ENCODE measurements around the gene IRF2BP1.

Gene IRF2BP1

GRCh38 chr19:45842198-45842597, 43.7 kb downstream of the IRF2BP1 start:
- no peak overlapping the region for H3K27ac ChIP-seq (ENCODE audit: low read length)
- no peaks in the 10 kb centered on the region for H3K9me3 ChIP-seq (ENCODE audit: control insufficient read depth, low read depth, low read length)
- H3K36me3 ChIP-seq (ENCODE audit: control insufficient read depth, low read depth, low read length): peaks cover 71% of the 10 kb centered on the region
- H3K4me1 ChIP-seq (ENCODE audit: control insufficient read depth, low read depth, low read length): no peaks in the 10 kb centered on the region
- no peak overlapping the region for H3K4me3 ChIP-seq (ENCODE audit: low read length)
- no peaks in the 10 kb centered on the region for H3K27me3 ChIP-seq (ENCODE audit: control insufficient read depth, insufficient read depth, low read length)
- H3K9ac ChIP-seq (ENCODE audit: low read length): no peak overlapping the region

GRCh38 chr19:45834970-45835369, 51.0 kb downstream of the IRF2BP1 start:
- H3K27me3 ChIP-seq (ENCODE audit: control insufficient read depth, insufficient read depth, low read length): no peaks in the 10 kb centered on the region
- peaks cover 67% of the 10 kb centered on the region for H3K36me3 ChIP-seq (ENCODE audit: control insufficient read depth, low read depth, low read length)
- H3K4me3 ChIP-seq (ENCODE audit: low read length): no peak overlapping the region
- no peak overlapping the region for H3K9ac ChIP-seq (ENCODE audit: low read length)
- H3K9me3 ChIP-seq (ENCODE audit: control insufficient read depth, low read depth, low read length): no peaks in the 10 kb centered on the region
- H3K27ac ChIP-seq (ENCODE audit: low read length): no peak overlapping the region
- no peaks in the 10 kb centered on the region for H3K4me1 ChIP-seq (ENCODE audit: control insufficient read depth, low read depth, low read length)

Measured in iPS-18a (cell line).